ENCODE results near the gene STK11. TPM values are rescaled to one million over a fixed set of nuclear protein-coding genes. Genes with fewer than 3 reads are reported as not detected.

The STK11 gene
- total and polyA plus RNA-seq, 2 donors (not counting 3 experiments of a cell fraction or from before 2014, with no cell fraction given), result 39.4 to 75.4 TPM

DNA sequence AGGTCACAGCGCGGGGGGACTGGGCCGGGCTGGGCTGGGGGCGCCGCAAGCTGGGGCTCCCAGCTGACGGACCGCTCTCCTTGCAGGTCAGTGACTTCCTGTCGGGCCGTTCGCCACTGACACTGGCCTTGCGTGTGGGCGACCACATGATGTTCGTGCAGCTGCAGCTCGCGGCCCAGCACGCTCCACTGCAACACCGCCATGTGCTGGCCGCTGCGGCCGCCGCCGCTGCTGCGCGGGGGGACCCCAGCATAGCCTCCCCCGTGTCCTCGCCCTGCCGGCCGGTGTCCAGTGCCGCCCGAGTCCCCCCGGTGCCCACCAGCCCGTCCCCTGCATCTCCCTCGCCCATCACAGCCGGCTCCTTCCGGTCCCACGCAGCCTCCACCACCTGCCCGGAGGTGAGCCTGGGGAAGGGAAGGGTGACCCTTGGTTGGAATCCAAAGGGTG, 48.5 kb downstream of the STK11 start:
- H4K20me1 ChIP-seq (replicated peaks; ENCODE audit: control insufficient read depth, extremely low read depth, insufficient read depth, low read length), result no peaks in the 10 kb centered on the region
- H3K9ac ChIP-seq (replicated peaks; ENCODE audit: extremely low read depth, insufficient read depth, low read length), result peak overlapping the region; percentile 65
- no peaks in the 10 kb centered on the region for H3K9me3 ChIP-seq (replicated peaks; ENCODE audit: control insufficient read depth, insufficient read depth, low read length)
- H2AFZ ChIP-seq (ENCODE audit: low read depth, low read length), result no peak overlapping the region
- no TSS peak for BruUV-seq (replicated peaks)
- H3K79me2 ChIP-seq (ENCODE audit: control insufficient read depth, insufficient read depth, low read length), result peaks cover 63% of the 10 kb centered on the region
- ChIA-PET POLR2A (interaction anchor here (0.5 to 2.2 kb wide), 4 partner anchors 12 to 41 kb away, joined by 5 to 34 read pairs (median 14); partner anchors contain the start of gene CIRBP), CTCF (interaction anchor here (0.7 to 2.2 kb wide), 2 partner anchors 10 to 12 kb away, joined by 6 to 89 read pairs; no protein-coding TSS in a partner anchor)
- H3K27ac ChIP-seq (ENCODE audit: insufficient read depth, low read depth, low read length), result peak overlapping the region; percentile 90
- intact Hi-C loops (cut with micrococcal nuclease) (no loop called here), dilution Hi-C loops (cut with MboI; ENCODE audit: extremely low pct_ligation_motif_present, low sequenced_read_pairs) (no loop called here)
- FAIRE-seq (no peak), DNase-seq (ENCODE audit: low read depth, low spot score) (no peak)
- no peaks in the 10 kb centered on the region for H3K9me1 ChIP-seq (replicated peaks; ENCODE audit: control insufficient read depth, extremely low read depth, insufficient read depth, low read length)
- H3K36me3 ChIP-seq (ENCODE audit: control insufficient read depth in 2 of 2, extremely low read depth in 1 of 2, insufficient read depth in 2 of 2, low read length in 2 of 2), result peaks cover 29 to 36% of the 10 kb centered on the region in 2 experiments
- peaks cover 34% of the 10 kb centered on the region for H3K4me1 ChIP-seq (ENCODE audit: control insufficient read depth, extremely low read depth, insufficient read depth, low read length)
- TF ChIP-seq GATA2 (IDR thresholded peaks at IDR 0.05; ENCODE audit: insufficient read depth, insufficient read length, low read depth, low read length) (no peak), POLR2AphosphoS5 (IDR thresholded peaks at IDR 0.05; ENCODE audit: insufficient read depth, low read depth, low read length) (no peak), MYC (IDR thresholded peaks at IDR 0.05; ENCODE audit: low read depth, low read length) (no peak), EZH2 (IDR thresholded peaks at IDR 0.05; ENCODE audit: borderline replicate concordance, low read depth, low read length, severe bottlenecking) (no peak), CTCF (IDR thresholded peaks at IDR 0.05; ENCODE audit: extremely low read depth in 1 of 2, insufficient read depth in 1 of 2, low read depth in 1 of 2, low read length in 2 of 2) (no peak), POLR2A (IDR thresholded peaks at IDR 0.05; ENCODE audit: low read depth, low read length) (no peak), JUN (IDR thresholded peaks at IDR 0.05; ENCODE audit: borderline replicate concordance, insufficient read depth, insufficient read length, low read depth) (no peak), FOS (IDR thresholded peaks at IDR 0.05; ENCODE audit: borderline replicate concordance, insufficient read depth, low read length) (no peak)
- TF ChIP-seq, protein P1, sequence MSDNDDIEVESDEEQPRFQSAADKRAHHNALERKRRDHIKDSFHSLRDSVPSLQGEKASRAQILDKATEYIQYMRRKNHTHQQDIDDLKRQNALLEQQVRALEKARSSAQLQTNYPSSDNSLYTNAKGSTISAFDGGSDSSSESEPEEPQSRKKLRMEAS (IDR thresholded peaks at IDR 0.05; ENCODE audit: insufficient read depth, insufficient read length), result no peak
- no peaks in the 10 kb centered on the region for H3K27me3 ChIP-seq (ENCODE audit: control insufficient read depth in 2 of 2, insufficient read depth in 2 of 2, low read length in 2 of 2)
- H3K4me2 ChIP-seq (ENCODE audit: insufficient read depth, low read length), result peak overlapping the region; percentile 66
- no peak overlapping the region for H3K4me3 ChIP-seq (replicated peaks in 1 of 3; ENCODE audit: insufficient read depth in 1 of 3, low read depth in 1 of 3, low read length in 3 of 3)
